Activated effector memory CD4-positive, alpha-beta T cell treated with anti-CD3 and anti-CD28 coated beads, Interleukin-2, amount 50 U/mL, for 16 hours (primary cell): ENCODE data around the gene SP110.
"Not testable (repeated sequence)": the region's sequence is repeated elsewhere in the genome, so short reads cannot be mapped to it uniquely, and the experiment has no call there.

Experiments
- DNase-seq: peaks from one replicate; pipeline ENCODE4 v3.0.0-alpha.2; 2020

Gene SP110

DNA sequence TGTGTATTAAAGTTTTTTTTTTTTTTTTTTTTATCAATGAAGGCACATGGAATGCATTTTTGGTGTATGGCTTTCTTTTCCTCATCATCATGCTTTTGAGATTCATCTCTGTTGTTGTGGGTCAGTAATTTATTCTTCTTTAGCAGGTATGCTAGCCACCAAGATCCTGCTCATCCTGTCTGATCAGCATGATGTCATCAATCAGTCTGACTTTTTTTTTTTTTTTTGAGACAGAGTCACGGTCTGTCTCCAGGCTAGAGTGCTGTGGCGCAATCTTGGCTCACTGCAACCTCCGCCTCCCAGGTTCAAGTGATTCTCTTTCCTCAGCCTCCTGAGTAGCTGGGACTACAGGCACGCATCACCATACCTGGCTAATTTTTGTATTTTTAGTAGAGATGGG, 3.0 kb upstream of the SP110 start:
- DNase-seq = not testable (repeated sequence)

- DNase-seq = no peak
Observed at GRCh38 chr2:230221493-230221892, 1.7 kb upstream of the SP110 start.

GRCh38 chr2:230220347-230220969, 674 bp upstream of the SP110 start:
- no peak for DNase-seq

DNA sequence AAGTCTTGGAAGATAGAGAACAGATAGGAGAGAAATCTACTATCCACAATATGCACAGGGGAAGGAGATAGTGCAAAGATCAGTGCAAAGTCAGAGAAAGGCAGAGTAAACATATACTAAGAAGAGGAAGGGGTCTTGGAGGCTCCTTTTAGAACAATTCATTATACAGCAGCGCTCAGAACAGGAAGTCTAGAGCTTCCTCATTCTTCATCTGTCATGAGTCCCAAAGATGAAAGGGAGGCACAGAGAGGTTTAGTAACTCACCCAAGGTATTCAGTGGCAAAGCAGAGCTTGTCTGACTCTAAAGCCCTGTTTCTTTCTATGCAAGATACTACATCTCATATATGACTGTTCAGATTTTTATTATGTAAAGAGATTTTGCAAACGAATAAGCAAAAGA, 1.4 kb downstream of the SP110 start:
- DNase-seq = no peak

GRCh38 chr2:230217424-230217823, 2.4 kb downstream of the SP110 start:
- DNase-seq = no peak

DNA sequence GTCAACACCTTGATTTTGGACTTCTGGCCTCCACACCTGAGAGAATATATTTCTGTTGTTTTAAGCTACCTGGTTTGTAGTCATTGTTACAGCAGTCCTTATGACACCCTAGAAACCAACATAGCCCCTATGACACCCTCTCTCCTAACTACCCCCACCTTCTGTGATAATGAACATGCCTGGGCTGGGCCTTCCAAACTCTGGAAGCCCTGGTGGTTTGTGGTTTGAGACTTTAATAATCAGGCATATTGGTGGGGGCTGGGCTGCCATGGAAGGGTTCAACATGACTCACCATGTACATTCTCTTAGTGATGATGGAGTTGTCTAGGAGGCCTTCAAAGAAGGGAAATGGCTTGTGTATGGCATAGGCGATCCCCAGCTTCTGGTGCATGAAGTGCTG, 3.3 kb downstream of the SP110 start:
- no peak for DNase-seq

- DNase-seq = no peak
Observed at GRCh38 chr2:230209422-230210051, 10.2 kb downstream of the SP110 start.

GRCh38 chr2:230208576-230208975, 11.2 kb downstream of the SP110 start:
- DNase-seq = no peak

DNA sequence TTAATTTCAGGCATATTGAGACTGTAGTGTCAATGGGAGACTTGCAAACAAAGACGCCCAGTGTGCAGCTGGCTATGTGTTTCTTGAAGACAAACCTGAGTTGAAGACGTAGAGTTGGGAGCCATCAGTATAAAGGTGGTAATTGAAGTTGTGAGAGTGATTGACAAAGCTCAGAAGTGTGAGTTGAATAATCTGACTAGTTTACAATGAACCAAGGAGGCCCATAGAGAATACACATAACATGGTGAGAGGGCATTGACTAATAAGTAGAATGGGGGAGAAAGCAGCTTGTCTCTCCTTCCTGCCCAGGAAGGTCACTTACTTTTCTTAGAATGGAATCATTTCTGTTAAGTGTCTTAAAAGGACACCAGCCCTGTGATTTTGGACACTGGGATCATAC, 14.1 kb downstream of the SP110 start:
- no peak for DNase-seq

DNA sequence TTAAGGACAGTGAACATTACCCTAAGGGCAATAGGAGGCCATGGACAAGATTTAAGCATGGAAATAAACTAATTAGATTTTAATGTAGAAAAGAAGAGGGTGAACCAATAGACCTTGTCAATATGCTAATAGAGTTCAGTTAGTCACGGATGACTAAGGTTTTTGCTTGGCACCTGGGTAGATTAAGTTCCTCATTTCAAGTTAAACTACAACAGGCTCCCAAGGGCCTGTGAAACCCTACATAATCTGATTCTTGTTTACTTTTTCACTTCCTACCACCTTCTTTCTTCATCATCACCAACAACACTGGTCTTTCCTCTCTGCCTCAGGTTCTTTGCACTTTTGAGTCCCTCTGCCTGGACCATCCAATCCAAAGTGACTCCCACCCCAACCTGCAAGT, 14.8 kb downstream of the SP110 start:
- DNase-seq = no peak

GRCh38 chr2:230203110-230203676, 16.6 kb downstream of the SP110 start:
- no peak for DNase-seq

DNA sequence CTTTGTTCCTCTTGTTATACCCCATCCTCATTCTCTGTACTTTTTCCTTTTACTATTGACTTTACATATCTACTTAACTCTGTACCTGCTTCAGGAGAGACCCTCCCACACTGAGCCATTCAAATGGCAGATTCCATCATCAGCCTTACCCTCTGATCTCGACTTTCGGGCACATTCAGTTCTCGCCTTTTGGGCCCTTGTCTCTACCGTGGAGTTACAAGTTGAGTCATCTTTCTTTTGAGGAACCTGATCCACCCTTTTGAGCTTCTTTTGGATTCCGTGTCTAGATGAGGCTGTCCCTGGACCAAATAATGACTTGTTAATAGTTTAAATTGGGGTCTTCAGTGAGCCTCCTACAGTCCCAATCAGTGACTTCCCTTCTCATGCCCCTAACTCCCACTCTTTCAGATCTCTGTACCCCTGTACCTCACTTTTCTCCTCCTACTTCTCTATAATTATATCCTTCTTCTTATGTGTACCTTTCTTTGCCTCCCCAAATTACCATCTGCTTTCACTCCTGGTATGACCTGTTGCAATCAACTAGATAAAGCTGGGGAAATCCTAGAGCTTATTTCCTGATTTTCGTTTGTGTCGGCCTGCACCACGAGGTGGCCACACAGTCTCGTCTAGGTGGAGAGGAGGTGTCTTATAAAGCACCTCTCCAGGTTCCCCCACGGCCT, 17.2 kb downstream of the SP110 start:
- DNase-seq = peak; percentile 70

DNA sequence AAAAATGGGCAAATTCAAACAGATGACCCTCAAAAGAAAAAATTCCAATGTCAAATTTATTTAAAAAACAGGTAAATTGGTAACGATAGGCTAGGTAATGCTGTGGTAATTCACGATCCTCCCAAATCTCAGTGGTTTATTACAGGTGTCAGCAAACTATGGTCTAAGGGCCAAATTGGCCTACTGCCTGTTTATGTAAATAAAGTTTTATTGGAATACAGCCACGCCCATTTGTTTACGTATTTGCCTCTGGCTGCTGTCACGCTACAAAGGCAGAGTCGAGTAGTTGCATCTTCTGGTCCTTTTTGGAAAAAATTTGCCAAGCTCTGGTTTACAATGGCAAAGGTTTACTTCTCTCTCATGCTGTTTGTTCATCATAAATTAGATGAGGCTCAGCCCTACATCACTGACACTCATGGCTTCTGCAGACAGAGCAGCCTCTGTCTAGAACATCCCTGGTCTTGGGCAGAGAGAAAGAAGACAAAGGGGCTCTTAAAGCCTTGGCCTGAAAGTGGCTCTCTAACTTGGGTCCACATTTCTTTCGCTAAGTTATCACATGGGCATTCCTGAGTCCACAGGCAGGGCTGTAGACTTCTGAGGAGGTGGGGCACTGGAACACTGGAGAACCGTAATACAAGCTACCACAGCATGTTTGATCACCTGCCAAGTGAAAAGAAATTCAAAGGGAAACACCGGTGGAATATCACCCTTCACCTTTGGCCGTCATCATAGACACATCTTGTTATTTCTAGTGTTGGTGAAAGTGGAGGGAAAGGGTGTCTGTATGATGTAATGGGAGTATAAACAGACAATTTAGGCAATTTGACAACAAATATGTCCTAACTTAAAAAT, 34.8 kb downstream of the SP110 start:
- DNase-seq = no peak

GRCh38 chr2:230181195-230181594, 38.6 kb downstream of the SP110 start:
- no peak for DNase-seq

DNA sequence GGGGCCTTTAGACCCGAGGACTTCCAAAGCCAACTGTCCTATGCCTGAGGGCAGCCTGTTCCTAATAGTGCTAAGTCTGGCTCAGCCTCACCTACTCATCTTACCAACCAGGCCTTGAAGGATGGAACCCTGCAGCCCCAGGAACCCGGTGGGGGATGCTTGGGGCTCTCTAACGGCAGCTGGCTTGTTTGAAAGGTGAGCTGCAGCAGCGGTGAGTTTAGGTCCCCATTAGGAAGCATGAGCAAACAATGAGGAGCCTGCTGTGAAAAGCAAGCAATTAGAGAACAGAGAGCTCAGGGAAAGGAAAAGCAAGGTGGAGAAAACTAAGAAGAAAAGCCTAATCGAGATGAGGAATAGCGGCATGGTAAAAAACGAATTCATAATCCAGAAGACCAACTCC, 39.9 kb downstream of the SP110 start:
- no peak for DNase-seq

DNA sequence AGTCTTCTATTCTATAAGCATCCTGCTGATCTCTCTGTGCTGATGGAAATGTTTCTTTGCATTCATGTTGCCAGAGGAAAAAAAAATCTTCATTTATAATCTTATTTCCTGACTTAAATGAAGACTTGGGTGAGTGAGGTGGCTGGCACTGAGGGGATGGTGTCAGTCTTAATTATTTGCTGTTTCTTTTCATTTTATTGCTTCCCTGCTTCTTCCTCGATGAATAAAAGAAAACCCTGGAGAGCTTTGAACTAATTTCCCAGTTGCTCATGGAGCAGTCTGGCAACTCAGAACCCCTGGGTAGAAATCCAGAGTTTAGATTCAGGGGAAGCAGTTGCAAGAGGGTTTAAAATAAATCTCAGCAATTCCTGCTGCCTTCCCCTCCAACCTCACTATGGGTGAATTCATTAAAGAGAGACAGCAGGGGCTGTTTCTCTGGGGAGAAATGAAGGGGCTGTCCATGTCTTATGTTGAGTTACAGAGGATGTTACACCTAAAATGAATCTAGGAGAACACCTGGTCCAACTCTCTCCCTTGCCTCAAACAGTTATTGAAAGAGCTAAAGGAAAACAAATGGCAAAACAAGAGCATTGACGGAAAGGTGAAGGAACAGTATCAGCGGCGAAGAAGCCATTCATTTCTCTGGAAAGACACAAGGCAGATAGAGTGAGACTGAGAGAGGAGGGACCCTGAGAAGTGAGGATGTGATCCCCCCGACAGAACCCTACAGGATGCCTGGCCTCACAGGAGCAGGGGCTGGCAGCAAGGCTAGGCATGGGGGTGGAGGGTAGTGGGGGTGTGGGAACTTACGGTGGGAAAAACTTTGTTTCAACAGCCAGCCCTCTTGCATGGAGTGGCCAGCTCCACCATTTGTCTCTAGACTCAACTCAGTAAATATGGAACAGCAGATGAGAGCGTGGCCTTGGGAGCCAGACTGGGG, 41.0 kb downstream of the SP110 start:
- DNase-seq = no peak

GRCh38 chr2:230176996-230177395, 42.8 kb downstream of the SP110 start:
- DNase-seq = no peak

GRCh38 chr2:230174466-230174865, 45.3 kb downstream of the SP110 start:
- DNase-seq = no peak

GRCh38 chr2:230172852-230173251, 46.9 kb downstream of the SP110 start:
- DNase-seq = no peak

GRCh38 chr2:230172156-230172555, 47.6 kb downstream of the SP110 start:
- DNase-seq = no peak

- DNase-seq = no peak
Observed at GRCh38 chr2:230170532-230170931, 49.3 kb downstream of the SP110 start.

- DNase-seq = no peak
Observed at GRCh38 chr2:230166557-230167170, 53.1 kb downstream of the SP110 start.
